CD4-positive, alpha-beta T cell (primary cell): ENCODE results near the gene MILR1. TPM values are rescaled to one million over a fixed set of nuclear protein-coding genes. Genes with fewer than 3 reads are reported as not detected.
"Not testable (repeated sequence)": the region's sequence is repeated elsewhere in the genome, so short reads cannot be mapped to it uniquely, and the experiment has no call there.

Experiments
- ATAC-seq: fragments of 200-7000 bp; cut with Tn5 transposase; one replicate; pipeline ENCODE4 v1.10.0; 2022; ENCODE audit warnings: mild to moderate bottlenecking; ENCODE audit not compliant: poor library complexity
- CTCF ChIA-PET: fragments of 350-600 bp; sonication (Branson Sonifier 250); formaldehyde crosslinking; loops from one replicate; lab custom pipeline; 2021; ENCODE audit warnings: antibody characterized with exemption, inconsistent platforms; lab: Charles Lee
- POLR2A ChIA-PET: fragments of 350-600 bp; sonication (Branson Sonifier 250); formaldehyde crosslinking; loops from one replicate; lab custom pipeline; 2021; ENCODE audit warnings: antibody characterized with exemption, inconsistent platforms; lab: Charles Lee
- DNase-seq, 14 experiments: peaks; one replicate each; pipeline ENCODE4 v3.0.0-alpha.2; 2013 to 2020; ENCODE audit warnings: mixed read lengths in 2 of 14
- H3K27ac ChIP-seq, 2 donors: one replicate each; pipeline versions ENCODE4 v1.5.1 to v1.7.0; 2013; ENCODE audit warnings: low read length in 2 of 2, low read depth in 1 of 2, mild to moderate bottlenecking in 1 of 2
- H3K27me3 ChIP-seq, 2 experiments: 1 replicate in 1 of 2; 2 replicates in 1 of 2; pipeline versions ENCODE4 v1.6.1 to v1.7.0; 2013; ENCODE audit warnings: low read length in 2 of 2, control low read depth in 1 of 2, mild to moderate bottlenecking in 1 of 2, moderate library complexity in 1 of 2; ENCODE audit not compliant: insufficient read depth in 2 of 2, control insufficient read depth in 1 of 2
- H3K36me3 ChIP-seq: one replicate; pipeline ENCODE4 v1.6.1; 2013; ENCODE audit warnings: low read length, control low read depth; ENCODE audit not compliant: insufficient read depth
- H3K4me1 ChIP-seq: one replicate; pipeline ENCODE4 v1.6.1; 2013; ENCODE audit warnings: low read length, control low read depth; ENCODE audit not compliant: insufficient read depth
- H3K4me3 ChIP-seq: one replicate; pipeline ENCODE4 v1.5.1; 2013; ENCODE audit warnings: mild to moderate bottlenecking, low read length, moderate library complexity
- H3K9me3 ChIP-seq, 2 experiments: 1 replicate in 1 of 2; 2 replicates in 1 of 2; pipeline versions ENCODE4 v1.6.1 to v1.7.0; 2013; ENCODE audit warnings: low read length in 2 of 2, mild to moderate bottlenecking in 2 of 2, control low read depth in 1 of 2, moderate library complexity in 1 of 2; ENCODE audit not compliant: control insufficient read depth in 1 of 2, insufficient read depth in 1 of 2
- H3K27ac Mint-ChIP-seq: one replicate; pipeline ENCODE4 v1.8.0; 2020; ENCODE audit warnings: mixed read lengths
- H3K27me3 Mint-ChIP-seq: one replicate; pipeline ENCODE4 v1.8.0; 2021; ENCODE audit warnings: mixed read lengths
- H3K36me3 Mint-ChIP-seq: one replicate; pipeline ENCODE4 v1.8.0; 2021; ENCODE audit warnings: low read depth, mixed read lengths
- H3K4me1 Mint-ChIP-seq: one replicate; pipeline ENCODE4 v1.8.0; 2021; ENCODE audit warnings: low read depth, mixed read lengths
- H3K4me3 Mint-ChIP-seq: one replicate; pipeline ENCODE4 v1.8.0; 2020; ENCODE audit warnings: mild to moderate bottlenecking, mixed read lengths
- H3K9me3 Mint-ChIP-seq: one replicate; pipeline ENCODE4 v1.8.0; 2020; ENCODE audit warnings: mixed read lengths
- CTCF ChIP-seq: fragments of 200-600 bp; IDR thresholded peaks from one replicate; pipeline ENCODE4 v1.8.0; 2022; ENCODE audit warnings: antibody characterized with exemption, mild to moderate bottlenecking
- intact Hi-C, 2 experiments: fragments of 100-400 bp; cut with DNase I in 1 of 2; cut with micrococcal nuclease in 1 of 2; formaldehyde crosslinking; loops; one replicate each; pipeline versions ENCODE4 v1.15.1 to v1.9.0; 2023 to 2025; cut with DNase I, micrococcal nuclease
- total RNA-seq, 174 experiments: library from RNA in 2 of 174; stranded (reverse) in 2 of 174; gene quantifications; one replicate each; pipeline ENCODE4 v1.2.3 and lab custom pipeline; 2021 to 2026

The MILR1 gene
- total RNA-seq, 2 experiments from 2014 or later: 0.30 TPM; not detected in 1

- ChIA-PET POLR2A (interaction anchor here (0.7 to 6.3 kb wide), 8 partner anchors 22 to 112 kb away, joined by 3 to 103 read pairs (median 4); partner anchors contain the start of genes CEP95 and DDX5), CTCF (interaction anchor here (0.6 to 4.5 kb wide), 25 partner anchors 10 to 570 kb away, joined by 3 to 61 read pairs (median 4); partner anchors contain the start of genes CEP95 and DDX5)
- Histone ChIP-seq H3K4me3 (no peak overlapping the region), H3K4me1 (peaks cover 5% of the 10 kb centered on the region), H3K27me3 (no peaks in the 10 kb centered on the region), H3K9me3 (no peaks in the 10 kb centered on the region), H3K36me3 (no peaks in the 10 kb centered on the region), H3K27ac (no peak overlapping the region)
- TF ChIP-seq CTCF: peak; percentile 85
- no peaks in the 10 kb centered on the region for H3K27me3 Mint-ChIP-seq
- H3K36me3 Mint-ChIP-seq: no peaks in the 10 kb centered on the region
- no peak overlapping the region for H3K4me3 Mint-ChIP-seq
- no peaks in the 10 kb centered on the region for H3K9me3 Mint-ChIP-seq
- no peak overlapping the region for H3K27ac Mint-ChIP-seq
- DNase-seq (peak in 4 of 14 experiments; percentile 15 to 80 (median 76)), ATAC-seq (peak; percentile 74)
- intact Hi-C loops: loop anchor here (1.0 kb wide), 2 partner anchors 97 to 111 kb away; no protein-coding TSS in a partner anchor
- H3K4me1 Mint-ChIP-seq: peaks cover 5% of the 10 kb centered on the region
Measured at GRCh38 chr17:64418506-64419339, 30.2 kb upstream of the MILR1 start.

GRCh38 chr17:64420143-64420670, 28.7 kb upstream of the MILR1 start:
- Mint-ChIP-seq H3K27me3 (no peaks in the 10 kb centered on the region), H3K4me3 (no peak overlapping the region), H3K36me3 (no peaks in the 10 kb centered on the region), H3K9me3 (no peaks in the 10 kb centered on the region), H3K27ac (no peak overlapping the region), H3K4me1 (peaks cover 5% of the 10 kb centered on the region)
- Histone ChIP-seq H3K4me3 (no peak overlapping the region), H3K4me1 (peaks cover 5% of the 10 kb centered on the region), H3K36me3 (no peaks in the 10 kb centered on the region), H3K27me3 (no peaks in the 10 kb centered on the region), H3K27ac (no peak overlapping the region), H3K9me3 (no peaks in the 10 kb centered on the region)
- ATAC-seq (peak; percentile 81), DNase-seq (peak in 7 of 14 experiments; percentile 15 to 85 (median 44))
- POLR2A ChIA-PET: interaction anchor here (0.7 to 6.3 kb wide), 15 partner anchors 9 to 135 kb away, joined by 3 to 103 read pairs (median 3); partner anchors contain the start of genes CEP95, DDX5 and POLG2
- peak; percentile 89 for TF ChIP-seq CTCF
- CTCF ChIA-PET: interaction anchor here (0.5 to 4.5 kb wide), 25 partner anchors 11 to 955 kb away, joined by 3 to 61 read pairs (median 4); partner anchors contain the start of genes CEP95 and DDX5
- intact Hi-C loops: loop anchor here (1.0 to 2.0 kb wide), 6 partner anchors 71 to 317 kb away; partner anchors contain the start of genes CEP95 (in 1 of the 2) and DDX5 (in 1 of the 2)

GRCh38 chr17:64422121-64422520, 26.8 kb upstream of the MILR1 start:
- ChIA-PET POLR2A (interaction anchor here (1.0 to 6.3 kb wide), 2 partner anchors 74 to 84 kb away, joined by 4 to 103 read pairs; partner anchors contain the start of genes CEP95, DDX5 and POLG2), CTCF (interaction anchor here (4.5 kb wide), 1 partner anchor 69 kb away, joined by 61 read pairs; no protein-coding TSS in a partner anchor)
- ATAC-seq, H3K27me3 ChIP-seq, H3K4me3 Mint-ChIP-seq, H3K36me3 ChIP-seq, H3K27me3 Mint-ChIP-seq, H3K27ac ChIP-seq, H3K4me1 ChIP-seq, H3K9me3 Mint-ChIP-seq, intact Hi-C loops, H3K36me3 Mint-ChIP-seq, H3K27ac Mint-ChIP-seq, DNase-seq, H3K4me1 Mint-ChIP-seq, H3K4me3 ChIP-seq, H3K9me3 ChIP-seq: not testable (repeated sequence)
